HCT116 (cell line): ENCODE data around the gene IQCM.

Experiments used
- CEBPB ChIP-seq: IDR thresholded peaks from 2 replicates; pipeline ENCODE4 v1.6.1; 2012; ENCODE audit warnings: low read depth
- CTCF ChIP-seq, 3 experiments: fragments of 200-600 bp in 1 of 3; sonication (generic) in 1 of 3; IDR thresholded peaks in 2 of 3; conservative IDR thresholded peaks in 1 of 3; 2 replicates each; pipeline ENCODE4 v1.5.1; 2012 to 2017; ENCODE audit warnings: low read depth in 2 of 3, low read length in 2 of 3, antibody characterized with exemption in 1 of 3, borderline replicate concordance in 1 of 3, control low read depth in 1 of 3, mild to moderate bottlenecking in 1 of 3, mixed read lengths in 1 of 3, mixed run types in 1 of 3, moderate library complexity in 1 of 3; ENCODE audit not compliant: insufficient read depth in 1 of 3
- EZH2 ChIP-seq: fragments of 200-600 bp; sonication (generic); IDR thresholded peaks from 2 replicates; pipeline ENCODE4 v1.6.1; 2017; ENCODE audit warnings: antibody characterized with exemption, mixed run types
- MAX ChIP-seq: IDR thresholded peaks from 2 replicates; pipeline ENCODE4 v1.6.1; 2012
- POLR2A ChIP-seq: IDR thresholded peaks from 2 replicates; pipeline ENCODE4 v1.7.0; 2011; ENCODE audit warnings: borderline replicate concordance; ENCODE audit not compliant: insufficient read depth, insufficient read length; ENCODE audit errors: extremely low read depth
- REST ChIP-seq: IDR thresholded peaks from 2 replicates; pipeline ENCODE4 v1.6.1; 2012; ENCODE audit warnings: low read depth
- SIN3A ChIP-seq: IDR thresholded peaks from 2 replicates; pipeline ENCODE4 v1.6.1; 2012; ENCODE audit warnings: low read depth
- SP1 ChIP-seq: IDR thresholded peaks from 2 replicates; pipeline ENCODE4 v1.6.1; 2012; ENCODE audit warnings: low read depth
- SRF ChIP-seq: IDR thresholded peaks from 2 replicates; pipeline ENCODE4 v1.6.1; 2012; ENCODE audit warnings: low read depth
- YY1 ChIP-seq: IDR thresholded peaks from 2 replicates; pipeline ENCODE4 v1.6.1; 2011; ENCODE audit warnings: low read length, low read depth, moderate library complexity, mild to moderate bottlenecking; ENCODE audit not compliant: insufficient replicate concordance; ENCODE audit errors: extremely low read depth
- ZNF274 ChIP-seq: fragments of 200-500 bp; sonication (Bioruptor generic); IDR thresholded peaks from 2 replicates; pipeline ENCODE4 v1.6.1; 2014; ENCODE audit warnings: mild to moderate bottlenecking, low read depth, low read length, inconsistent platforms

- TF ChIP-seq CTCF (IDR thresholded peaks at IDR 0.05 in 2 of 3, conservative IDR thresholded peaks at IDR 0.05 in 1 of 3; ENCODE audit: borderline replicate concordance in 1 of 3, insufficient read depth in 1 of 3, low read depth in 2 of 3, low read length in 2 of 3) (no peak), POLR2A (no peak), SIN3A (no peak), REST (no peak), SRF (no peak), EZH2 (no peak), ZNF274 (no peak), YY1 (no peak), MAX (no peak), CEBPB (no peak), SP1 (no peak)
Observed at GRCh38 chr4:149718500-149718899, 97.1 kb downstream of the IQCM start.
